ENCODE results near the gene SH2D7. TPM values are rescaled to one million over a fixed set of nuclear protein-coding genes. Genes with fewer than 3 reads are reported as not detected.

Gene SH2D7
- total RNA-seq, 1 donor from 2014 or later, result not detected

DNA sequence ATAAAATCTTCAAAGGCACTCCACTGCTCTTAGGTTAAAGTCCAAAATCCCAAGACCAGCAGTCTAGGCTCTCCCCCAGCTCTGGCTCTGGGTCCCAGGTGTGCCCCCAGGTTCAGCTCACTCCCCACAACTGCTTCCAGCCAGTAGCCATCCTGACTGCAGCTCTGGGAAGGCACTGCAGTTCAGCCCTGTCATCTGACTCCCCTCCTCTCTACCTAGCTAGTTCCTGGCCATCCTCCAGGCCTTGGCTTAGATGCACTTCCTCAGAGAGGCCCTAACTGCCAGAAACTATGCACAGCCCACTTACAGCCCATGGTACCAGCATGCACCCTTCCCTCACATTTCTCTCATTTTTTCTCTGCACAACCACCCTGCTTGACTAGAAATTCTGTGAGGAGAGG is 40.4 kb upstream of the SH2D7 start:
- DNase-seq, result no peak
- Histone ChIP-seq H3K27ac (peak overlapping the region; percentile 53), H3K4me1 (peaks cover 97% of the 10 kb centered on the region)

DNA sequence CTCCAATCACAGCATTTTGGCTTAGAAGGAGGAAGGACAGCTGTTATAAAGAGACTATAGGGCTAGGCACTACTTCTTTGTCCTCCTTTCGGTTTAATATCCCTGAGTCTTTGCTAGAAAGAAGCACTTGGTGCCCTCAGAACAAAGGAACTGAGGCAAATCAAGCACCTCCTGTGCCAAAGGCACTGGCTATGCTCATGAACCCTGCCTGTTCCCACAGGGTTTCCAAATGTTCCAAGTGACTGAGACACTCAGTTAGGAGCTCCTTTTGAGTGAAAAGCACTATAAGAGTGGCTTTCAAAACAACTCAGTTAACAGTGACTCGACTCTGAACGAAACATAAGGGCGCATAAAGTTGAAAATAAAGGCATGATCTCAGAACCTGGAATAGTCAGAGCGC is 39.8 kb upstream of the SH2D7 start:
- Histone ChIP-seq H3K4me3 (no peak overlapping the region), H3K27me3 (ENCODE audit: low read depth) (no peaks in the 10 kb centered on the region), H3K27ac (no peak overlapping the region), H3K9me3 (no peaks in the 10 kb centered on the region), H3K4me1 (peaks cover 97% of the 10 kb centered on the region), H3K36me3 (peaks cover 31% of the 10 kb centered on the region)
- ATAC-seq, result no peak
- no peak for DNase-seq
- TF ChIP-seq, protein P1, sequence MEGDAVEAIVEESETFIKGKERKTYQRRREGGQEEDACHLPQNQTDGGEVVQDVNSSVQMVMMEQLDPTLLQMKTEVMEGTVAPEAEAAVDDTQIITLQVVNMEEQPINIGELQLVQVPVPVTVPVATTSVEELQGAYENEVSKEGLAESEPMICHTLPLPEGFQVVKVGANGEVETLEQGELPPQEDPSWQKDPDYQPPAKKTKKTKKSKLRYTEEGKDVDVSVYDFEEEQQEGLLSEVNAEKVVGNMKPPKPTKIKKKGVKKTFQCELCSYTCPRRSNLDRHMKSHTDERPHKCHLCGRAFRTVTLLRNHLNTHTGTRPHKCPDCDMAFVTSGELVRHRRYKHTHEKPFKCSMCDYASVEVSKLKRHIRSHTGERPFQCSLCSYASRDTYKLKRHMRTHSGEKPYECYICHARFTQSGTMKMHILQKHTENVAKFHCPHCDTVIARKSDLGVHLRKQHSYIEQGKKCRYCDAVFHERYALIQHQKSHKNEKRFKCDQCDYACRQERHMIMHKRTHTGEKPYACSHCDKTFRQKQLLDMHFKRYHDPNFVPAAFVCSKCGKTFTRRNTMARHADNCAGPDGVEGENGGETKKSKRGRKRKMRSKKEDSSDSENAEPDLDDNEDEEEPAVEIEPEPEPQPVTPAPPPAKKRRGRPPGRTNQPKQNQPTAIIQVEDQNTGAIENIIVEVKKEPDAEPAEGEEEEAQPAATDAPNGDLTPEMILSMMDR (IDR thresholded peaks at IDR 0.05), result no peak
- intact Hi-C loops (cut with DNase I), result no loop called here

More for the DNA sequence above, 40.4 kb upstream of the SH2D7 start:
- Histone ChIP-seq H3K36me3 (peaks cover 31% of the 10 kb centered on the region), H3K9me3 (no peaks in the 10 kb centered on the region), H3K4me3 (no peak overlapping the region), H3K27me3 (ENCODE audit: low read depth) (no peaks in the 10 kb centered on the region)
- ATAC-seq, result peak; percentile 40 to 42
- TF ChIP-seq, protein P1 (IDR thresholded peaks at IDR 0.05), result no peak
- intact Hi-C loops (cut with DNase I), result no loop called here

DNA sequence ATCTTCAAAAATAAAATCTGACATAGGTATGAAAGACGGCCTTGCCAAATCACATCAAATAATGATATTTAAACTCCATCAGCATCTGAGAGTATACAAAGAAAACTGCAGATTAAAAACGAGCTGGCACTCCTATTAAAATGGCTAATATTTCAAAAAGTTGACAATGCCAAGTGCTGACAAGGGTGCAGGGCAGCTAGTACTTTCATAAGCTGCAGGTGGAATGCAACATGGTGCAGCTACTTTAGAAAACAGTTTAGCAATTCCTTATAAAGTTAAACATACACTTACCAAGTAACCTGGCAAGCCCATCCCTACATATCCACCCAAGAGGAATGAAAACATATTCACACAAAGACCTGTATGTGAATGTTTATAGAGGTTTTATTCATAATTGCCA is 37.8 kb upstream of the SH2D7 start:
- H3K27me3 ChIP-seq (ENCODE audit: low read depth), result no peaks in the 10 kb centered on the region
- no peak overlapping the region for H3K4me3 ChIP-seq
- no peak overlapping the region for H3K27ac ChIP-seq
- intact Hi-C loops (cut with DNase I), result no loop called here
- H3K9me3 ChIP-seq, result no peaks in the 10 kb centered on the region
- TF ChIP-seq, protein P1 (IDR thresholded peaks at IDR 0.05), result no peak
- no peak for DNase-seq
- H3K4me1 ChIP-seq, result peaks cover 97% of the 10 kb centered on the region
- peaks cover 31% of the 10 kb centered on the region for H3K36me3 ChIP-seq
- ATAC-seq, result no peak

DNA sequence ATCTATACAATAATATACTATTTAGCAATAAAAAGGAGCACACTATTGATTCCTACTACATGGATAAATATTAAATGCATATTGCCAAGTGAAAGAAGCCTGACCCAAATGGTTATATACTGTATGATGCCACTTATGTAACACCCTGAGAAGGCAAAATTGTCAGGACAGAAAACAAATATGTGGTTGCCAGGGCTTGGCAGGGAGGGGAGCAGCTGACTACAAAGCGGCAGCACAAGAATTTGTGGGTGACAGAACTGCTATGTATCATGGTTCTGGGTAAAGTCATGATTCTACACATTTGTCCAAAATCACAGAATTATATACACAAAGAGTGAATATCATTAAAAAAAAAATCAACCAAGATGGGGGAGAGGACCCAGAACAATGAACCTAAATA is 37.4 kb upstream of the SH2D7 start:
- H3K27ac ChIP-seq, result peak overlapping the region; percentile 58
- peaks cover 97% of the 10 kb centered on the region for H3K4me1 ChIP-seq

DNA sequence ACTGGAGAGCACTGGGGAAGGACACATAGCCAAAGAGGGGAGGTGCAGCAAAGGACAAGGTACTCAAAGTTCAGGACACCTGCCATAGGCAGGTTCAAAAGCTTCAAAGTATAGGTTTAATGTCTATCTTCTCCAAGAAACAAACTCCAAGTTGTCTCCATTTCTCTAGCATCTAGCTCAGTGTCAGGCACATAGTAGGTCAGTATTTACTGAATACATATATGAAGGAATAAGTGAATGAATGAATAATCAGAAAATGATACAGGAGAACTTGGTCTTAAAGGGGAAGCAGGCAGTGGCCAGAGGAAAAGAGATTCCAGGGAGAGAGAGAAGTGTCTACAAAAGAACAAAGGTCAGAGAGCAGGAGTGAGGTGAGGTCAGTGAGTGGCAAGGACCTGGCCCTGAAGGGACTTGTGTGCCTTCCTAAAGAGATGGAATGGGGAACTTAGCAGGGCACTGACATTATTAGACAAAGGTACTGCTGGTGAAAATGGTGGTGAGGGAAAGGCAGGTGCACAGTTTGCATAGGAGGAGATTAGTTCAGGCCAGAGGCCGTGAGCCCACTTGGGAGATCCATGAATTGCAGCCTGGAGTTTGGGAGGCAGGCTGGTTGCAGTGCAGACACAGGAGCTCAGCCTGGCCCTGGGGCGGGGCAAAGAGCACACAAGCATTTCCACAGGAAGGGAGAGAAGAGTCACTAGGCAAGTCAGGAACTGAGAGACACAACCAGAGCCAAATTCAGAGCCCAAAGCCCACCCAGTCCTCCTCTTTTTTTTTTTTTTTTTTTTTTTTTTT is 36.2 kb upstream of the SH2D7 start:
- Histone ChIP-seq H3K4me1 (peaks cover 95% of the 10 kb centered on the region), H3K4me3 (no peak overlapping the region), H3K27ac (peak overlapping the region; percentile 58), H3K27me3 (ENCODE audit: low read depth) (no peaks in the 10 kb centered on the region), H3K36me3 (peaks cover 19% of the 10 kb centered on the region), H3K9me3 (no peaks in the 10 kb centered on the region)
- intact Hi-C loops (cut with DNase I), result no loop called here
- TF ChIP-seq, protein P1 (IDR thresholded peaks at IDR 0.05), result no peak
- DNase-seq (no peak), ATAC-seq (peak; percentile 50 to 68)

More for the DNA sequence above, 37.4 kb upstream of the SH2D7 start:
- intact Hi-C loops (cut with DNase I), result no loop called here
- Histone ChIP-seq H3K9me3 (no peaks in the 10 kb centered on the region), H3K4me3 (no peak overlapping the region), H3K27me3 (ENCODE audit: low read depth) (no peaks in the 10 kb centered on the region), H3K36me3 (peaks cover 29% of the 10 kb centered on the region)
- TF ChIP-seq, protein P1 (IDR thresholded peaks at IDR 0.05), result no peak
- ATAC-seq, result peak in 1 of 2 donors; percentile 41
- no peak for DNase-seq

Measured in lower lobe of right lung (tissue), 2 donors.